ENCODE measurements around the gene SCAMP5.

DNA sequence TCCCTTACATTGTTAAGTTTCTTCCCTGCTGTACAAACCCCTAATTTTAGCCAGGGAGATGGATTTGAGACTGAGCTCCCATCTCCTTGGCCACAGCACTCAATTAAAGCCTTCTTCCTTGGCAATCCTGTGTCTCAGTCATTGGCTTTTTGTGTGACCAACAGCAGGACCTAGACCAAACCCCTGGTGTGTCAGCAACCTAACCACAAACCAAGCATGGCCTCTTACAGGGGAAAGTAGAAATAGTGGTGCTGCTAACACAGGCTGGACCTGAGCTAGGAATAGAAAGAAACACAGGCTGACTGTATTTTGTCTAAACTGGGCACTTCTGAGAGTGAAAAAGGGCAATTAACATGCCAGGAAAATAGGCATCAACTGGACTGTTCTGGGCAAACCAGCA, 65.9 kb downstream of the SCAMP5 start:
- no peak for TF ChIP-seq POLR2A (IDR thresholded peaks at IDR 0.05; ENCODE audit: insufficient read depth in 1 of 2, low read depth in 2 of 2, low read length in 2 of 2)
- TF ChIP-seq TAF1 (CRISPR knock-in tag; IDR thresholded peaks at IDR 0.05): no peak
- TF ChIP-seq, protein P1, sequence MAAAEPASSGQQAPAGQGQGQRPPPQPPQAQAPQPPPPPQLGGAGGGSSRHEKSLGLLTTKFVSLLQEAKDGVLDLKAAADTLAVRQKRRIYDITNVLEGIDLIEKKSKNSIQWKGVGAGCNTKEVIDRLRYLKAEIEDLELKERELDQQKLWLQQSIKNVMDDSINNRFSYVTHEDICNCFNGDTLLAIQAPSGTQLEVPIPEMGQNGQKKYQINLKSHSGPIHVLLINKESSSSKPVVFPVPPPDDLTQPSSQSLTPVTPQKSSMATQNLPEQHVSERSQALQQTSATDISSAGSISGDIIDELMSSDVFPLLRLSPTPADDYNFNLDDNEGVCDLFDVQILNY (CRISPR knock-in tag; conservative IDR thresholded peaks at IDR 0.05): no peak
- TF ChIP-seq ZNF354B (CRISPR knock-in tag; IDR thresholded peaks at IDR 0.05): no peak
- TF ChIP-seq SIN3A (IDR thresholded peaks at IDR 0.05; ENCODE audit: borderline replicate concordance, low read depth, low read length): no peak
- TF ChIP-seq, protein P2, sequence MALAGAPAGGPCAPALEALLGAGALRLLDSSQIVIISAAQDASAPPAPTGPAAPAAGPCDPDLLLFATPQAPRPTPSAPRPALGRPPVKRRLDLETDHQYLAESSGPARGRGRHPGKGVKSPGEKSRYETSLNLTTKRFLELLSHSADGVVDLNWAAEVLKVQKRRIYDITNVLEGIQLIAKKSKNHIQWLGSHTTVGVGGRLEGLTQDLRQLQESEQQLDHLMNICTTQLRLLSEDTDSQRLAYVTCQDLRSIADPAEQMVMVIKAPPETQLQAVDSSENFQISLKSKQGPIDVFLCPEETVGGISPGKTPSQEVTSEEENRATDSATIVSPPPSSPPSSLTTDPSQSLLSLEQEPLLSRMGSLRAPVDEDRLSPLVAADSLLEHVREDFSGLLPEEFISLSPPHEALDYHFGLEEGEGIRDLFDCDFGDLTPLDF (CRISPR knock-in tag; IDR thresholded peaks at IDR 0.05): no peak
- TF ChIP-seq, protein P3, sequence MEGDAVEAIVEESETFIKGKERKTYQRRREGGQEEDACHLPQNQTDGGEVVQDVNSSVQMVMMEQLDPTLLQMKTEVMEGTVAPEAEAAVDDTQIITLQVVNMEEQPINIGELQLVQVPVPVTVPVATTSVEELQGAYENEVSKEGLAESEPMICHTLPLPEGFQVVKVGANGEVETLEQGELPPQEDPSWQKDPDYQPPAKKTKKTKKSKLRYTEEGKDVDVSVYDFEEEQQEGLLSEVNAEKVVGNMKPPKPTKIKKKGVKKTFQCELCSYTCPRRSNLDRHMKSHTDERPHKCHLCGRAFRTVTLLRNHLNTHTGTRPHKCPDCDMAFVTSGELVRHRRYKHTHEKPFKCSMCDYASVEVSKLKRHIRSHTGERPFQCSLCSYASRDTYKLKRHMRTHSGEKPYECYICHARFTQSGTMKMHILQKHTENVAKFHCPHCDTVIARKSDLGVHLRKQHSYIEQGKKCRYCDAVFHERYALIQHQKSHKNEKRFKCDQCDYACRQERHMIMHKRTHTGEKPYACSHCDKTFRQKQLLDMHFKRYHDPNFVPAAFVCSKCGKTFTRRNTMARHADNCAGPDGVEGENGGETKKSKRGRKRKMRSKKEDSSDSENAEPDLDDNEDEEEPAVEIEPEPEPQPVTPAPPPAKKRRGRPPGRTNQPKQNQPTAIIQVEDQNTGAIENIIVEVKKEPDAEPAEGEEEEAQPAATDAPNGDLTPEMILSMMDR (CRISPR knock-in tag; IDR thresholded peaks at IDR 0.05): no peak
- TF ChIP-seq RNF2 (conservative IDR thresholded peaks at IDR 0.05; ENCODE audit: low read depth): no peak
- no peak for TF ChIP-seq SRSF4 (IDR thresholded peaks at IDR 0.05; ENCODE audit: low read depth, low read length, poor library complexity, severe bottlenecking)

Data from HepG2 (cell line).